ENCODE measurements around the gene SOCS1. TPM values are rescaled to one million over a fixed set of nuclear protein-coding genes. Genes with fewer than 3 reads are reported as not detected.

SOCS1 gene
- total RNA-seq, 1 donor, result 1.1 TPM

DNA sequence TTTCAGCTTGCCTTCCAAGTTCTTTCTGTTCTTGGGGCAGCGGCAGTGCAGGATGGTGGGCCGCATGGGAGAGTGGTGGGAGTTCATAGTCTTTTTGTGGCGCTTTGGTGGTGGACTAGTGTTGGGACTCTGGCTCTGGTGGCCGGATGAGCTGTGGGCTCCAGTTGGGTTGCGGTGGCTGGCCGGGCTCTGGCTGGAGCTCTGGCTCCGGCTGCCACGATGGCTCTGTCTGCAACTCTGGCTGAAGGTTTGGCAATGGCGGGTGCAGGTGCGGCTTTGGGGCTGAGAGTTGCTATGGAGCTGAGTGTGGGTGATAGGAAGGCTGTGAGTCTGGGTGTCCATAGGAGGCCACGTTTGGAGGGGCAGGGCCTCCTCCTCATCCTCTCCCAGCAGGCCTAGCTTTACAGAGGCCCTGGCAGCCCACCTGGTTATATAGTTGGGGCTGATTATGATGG lies 12.9 kb upstream of the SOCS1 start, which contains the start of gene TNP2:
Gene TNP2 (minus strand): TSS at position 405 of the 455 bp plus-strand sequence. CDS start 63 bp downstream, at position 342.
- no peak within 1 kb of the TSS for H3K27ac ChIP-seq (ENCODE audit: low read depth, low read length)
- H3K9me3 ChIP-seq (ENCODE audit: low read depth, low read length), result no peaks in the 10 kb centered on the region
- H3K4me3 ChIP-seq (ENCODE audit: insufficient read depth, low read length), result no peak within 1 kb of the TSS
- H3K27me3 ChIP-seq (ENCODE audit: insufficient read depth, low read length), result peaks cover 4% of the 10 kb centered on the region
- peak; percentile 19 for DNase-seq (ENCODE audit: insufficient read length, low spot score, missing footprints)
- no peaks in the 10 kb centered on the region for H4K20me1 ChIP-seq (ENCODE audit: insufficient read depth, low read length)
- H3K36me3 ChIP-seq (ENCODE audit: insufficient read depth, low read length), result no peaks in the 10 kb centered on the region
- no peak within 1 kb of the TSS for H3K4me2 ChIP-seq (ENCODE audit: insufficient read depth, low read length)
- H3K4me1 ChIP-seq (ENCODE audit: insufficient read depth, low read length), result no peaks in the 10 kb centered on the region
- no peak within 1 kb of the TSS for H2AFZ ChIP-seq (ENCODE audit: low read length)
- no peaks in the 10 kb centered on the region for H3K79me2 ChIP-seq (ENCODE audit: insufficient read depth, low read length)
- TF ChIP-seq, protein P1, sequence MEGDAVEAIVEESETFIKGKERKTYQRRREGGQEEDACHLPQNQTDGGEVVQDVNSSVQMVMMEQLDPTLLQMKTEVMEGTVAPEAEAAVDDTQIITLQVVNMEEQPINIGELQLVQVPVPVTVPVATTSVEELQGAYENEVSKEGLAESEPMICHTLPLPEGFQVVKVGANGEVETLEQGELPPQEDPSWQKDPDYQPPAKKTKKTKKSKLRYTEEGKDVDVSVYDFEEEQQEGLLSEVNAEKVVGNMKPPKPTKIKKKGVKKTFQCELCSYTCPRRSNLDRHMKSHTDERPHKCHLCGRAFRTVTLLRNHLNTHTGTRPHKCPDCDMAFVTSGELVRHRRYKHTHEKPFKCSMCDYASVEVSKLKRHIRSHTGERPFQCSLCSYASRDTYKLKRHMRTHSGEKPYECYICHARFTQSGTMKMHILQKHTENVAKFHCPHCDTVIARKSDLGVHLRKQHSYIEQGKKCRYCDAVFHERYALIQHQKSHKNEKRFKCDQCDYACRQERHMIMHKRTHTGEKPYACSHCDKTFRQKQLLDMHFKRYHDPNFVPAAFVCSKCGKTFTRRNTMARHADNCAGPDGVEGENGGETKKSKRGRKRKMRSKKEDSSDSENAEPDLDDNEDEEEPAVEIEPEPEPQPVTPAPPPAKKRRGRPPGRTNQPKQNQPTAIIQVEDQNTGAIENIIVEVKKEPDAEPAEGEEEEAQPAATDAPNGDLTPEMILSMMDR (IDR thresholded peaks at IDR 0.05; ENCODE audit: extremely low read depth, low read depth, low read length), result no peak

DNA sequence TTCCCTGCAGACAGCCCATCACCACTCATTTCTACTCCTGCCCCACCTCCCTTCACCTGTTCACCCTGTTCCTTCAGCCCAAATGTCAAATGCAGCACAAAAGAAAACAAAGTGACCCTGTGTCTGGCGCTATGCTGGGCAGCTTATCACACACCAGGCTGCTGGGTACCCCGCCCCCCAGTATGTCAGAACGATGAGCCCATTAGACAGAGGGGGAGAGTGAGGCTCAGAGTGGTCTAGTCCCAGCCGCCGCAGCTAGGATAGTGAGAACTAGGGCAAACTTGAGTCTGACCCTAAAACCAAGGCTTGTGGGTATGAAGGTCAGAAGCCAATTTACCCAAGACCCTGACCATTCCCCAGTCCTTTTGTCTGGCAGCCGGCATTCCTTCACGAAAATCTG lies 9.1 kb upstream of the SOCS1 start:
- H3K79me2 ChIP-seq (ENCODE audit: insufficient read depth, low read length), result no peaks in the 10 kb centered on the region

DNA sequence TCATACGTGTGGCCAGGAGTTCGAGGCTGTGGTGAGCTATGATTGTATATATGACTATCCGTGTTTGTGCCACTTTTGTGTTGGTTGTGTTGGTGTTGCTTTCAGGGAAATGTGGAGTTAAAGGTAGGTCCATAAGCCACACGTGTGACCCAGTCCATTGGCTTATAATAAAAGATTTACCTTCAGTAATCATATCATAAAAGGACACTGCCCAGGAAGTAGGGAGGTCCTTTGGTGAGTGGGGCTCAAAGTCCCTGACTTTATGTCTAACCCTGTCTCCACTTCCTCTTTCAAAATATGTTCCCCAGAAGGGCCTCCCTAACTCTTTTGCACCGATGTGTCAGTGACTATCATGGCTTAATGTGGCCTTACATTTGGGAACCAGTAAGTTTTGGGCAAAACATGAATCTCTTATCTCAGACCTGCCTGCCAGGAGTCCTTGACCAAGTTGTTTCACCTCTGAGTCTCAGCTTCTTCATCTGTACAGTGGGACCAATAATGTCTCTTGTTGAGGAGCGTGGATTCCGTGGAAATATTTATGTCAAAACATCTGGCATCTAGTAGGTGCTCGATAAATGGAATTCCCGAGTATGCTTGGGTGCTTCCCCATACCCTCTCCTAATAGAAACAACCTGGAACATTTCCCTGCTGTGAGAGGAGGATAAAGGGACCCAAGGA lies 8.3 kb upstream of the SOCS1 start:
- H3K27ac ChIP-seq (ENCODE audit: low read depth, low read length), result no peak overlapping the region
- no peak overlapping the region for H3K4me3 ChIP-seq (ENCODE audit: insufficient read depth, low read length)
- H3K4me2 ChIP-seq (ENCODE audit: insufficient read depth, low read length), result no peak overlapping the region
- H3K27me3 ChIP-seq (ENCODE audit: insufficient read depth, low read length), result peaks cover 8% of the 10 kb centered on the region
- no peak overlapping the region for H2AFZ ChIP-seq (ENCODE audit: low read length)
- DNase-seq (ENCODE audit: insufficient read length, low spot score, missing footprints), result no peak
- no peaks in the 10 kb centered on the region for H3K36me3 ChIP-seq (ENCODE audit: insufficient read depth, low read length)
- H3K4me1 ChIP-seq (ENCODE audit: insufficient read depth, low read length), result peaks cover 1% of the 10 kb centered on the region
- no peaks in the 10 kb centered on the region for H3K9me3 ChIP-seq (ENCODE audit: low read depth, low read length)
- no peaks in the 10 kb centered on the region for H3K79me2 ChIP-seq (ENCODE audit: insufficient read depth, low read length)
- no peaks in the 10 kb centered on the region for H4K20me1 ChIP-seq (ENCODE audit: insufficient read depth, low read length)
- TF ChIP-seq, protein P1 (IDR thresholded peaks at IDR 0.05; ENCODE audit: extremely low read depth, low read depth, low read length), result no peak

More for the DNA sequence above, 9.1 kb upstream of the SOCS1 start:
- Histone ChIP-seq H3K4me1 (ENCODE audit: insufficient read depth, low read length) (no peaks in the 10 kb centered on the region), H3K27me3 (ENCODE audit: insufficient read depth, low read length) (peaks cover 8% of the 10 kb centered on the region), H3K9me3 (ENCODE audit: low read depth, low read length) (no peaks in the 10 kb centered on the region), H3K4me3 (ENCODE audit: insufficient read depth, low read length) (no peak overlapping the region), H2AFZ (ENCODE audit: low read length) (no peak overlapping the region), H4K20me1 (ENCODE audit: insufficient read depth, low read length) (no peaks in the 10 kb centered on the region), H3K36me3 (ENCODE audit: insufficient read depth, low read length) (no peaks in the 10 kb centered on the region), H3K4me2 (ENCODE audit: insufficient read depth, low read length) (no peak overlapping the region), H3K27ac (ENCODE audit: low read depth, low read length) (no peak overlapping the region)
- no peak for DNase-seq (ENCODE audit: insufficient read length, low spot score, missing footprints)
- TF ChIP-seq, protein P1 (IDR thresholded peaks at IDR 0.05; ENCODE audit: extremely low read depth, low read depth, low read length), result no peak

DNA sequence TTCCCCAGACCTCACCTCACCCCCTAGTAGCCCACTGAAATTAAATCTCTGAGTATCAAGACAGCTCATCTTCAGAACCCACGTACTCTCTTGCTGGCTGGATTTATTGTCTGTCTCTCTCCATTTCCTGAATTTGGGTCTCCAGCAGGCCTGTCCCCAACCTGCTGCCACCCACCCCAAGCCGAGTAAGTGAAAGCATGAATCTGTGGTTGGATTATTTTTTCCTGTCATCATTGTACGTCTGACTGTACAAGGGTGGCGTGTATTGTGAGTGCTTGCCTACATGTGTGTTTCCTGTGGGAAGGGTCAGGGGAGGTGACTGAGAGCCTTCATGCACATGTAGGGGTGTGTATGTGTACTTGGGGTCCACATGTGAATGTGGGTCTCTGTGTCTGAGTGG lies 7.7 kb upstream of the SOCS1 start:
- Histone ChIP-seq H3K79me2 (ENCODE audit: insufficient read depth, low read length) (no peaks in the 10 kb centered on the region), H3K4me1 (ENCODE audit: insufficient read depth, low read length) (peaks cover 7% of the 10 kb centered on the region), H3K4me2 (ENCODE audit: insufficient read depth, low read length) (no peak overlapping the region), H2AFZ (ENCODE audit: low read length) (no peak overlapping the region), H3K27ac (ENCODE audit: low read depth, low read length) (no peak overlapping the region), H3K9me3 (ENCODE audit: low read depth, low read length) (no peaks in the 10 kb centered on the region), H3K4me3 (ENCODE audit: insufficient read depth, low read length) (no peak overlapping the region), H3K27me3 (ENCODE audit: insufficient read depth, low read length) (peaks cover 8% of the 10 kb centered on the region), H4K20me1 (ENCODE audit: insufficient read depth, low read length) (no peaks in the 10 kb centered on the region), H3K36me3 (ENCODE audit: insufficient read depth, low read length) (no peaks in the 10 kb centered on the region)
- TF ChIP-seq, protein P1 (IDR thresholded peaks at IDR 0.05; ENCODE audit: extremely low read depth, low read depth, low read length), result no peak
- DNase-seq (ENCODE audit: insufficient read length, low spot score, missing footprints), result no peak
